Activated CD8-positive, alpha-beta memory T cell treated with anti-CD3 and anti-CD28 coated beads for 48 hours (primary cell): ENCODE measurements around the gene PIK3R6.

Experiments
- DNase-seq, 3 experiments: peaks; one replicate each; pipeline ENCODE4 v3.0.0-alpha.2; 2020; ENCODE audit warnings: low read depth in 2 of 3, low spot score in 2 of 3

Gene PIK3R6

DNA sequence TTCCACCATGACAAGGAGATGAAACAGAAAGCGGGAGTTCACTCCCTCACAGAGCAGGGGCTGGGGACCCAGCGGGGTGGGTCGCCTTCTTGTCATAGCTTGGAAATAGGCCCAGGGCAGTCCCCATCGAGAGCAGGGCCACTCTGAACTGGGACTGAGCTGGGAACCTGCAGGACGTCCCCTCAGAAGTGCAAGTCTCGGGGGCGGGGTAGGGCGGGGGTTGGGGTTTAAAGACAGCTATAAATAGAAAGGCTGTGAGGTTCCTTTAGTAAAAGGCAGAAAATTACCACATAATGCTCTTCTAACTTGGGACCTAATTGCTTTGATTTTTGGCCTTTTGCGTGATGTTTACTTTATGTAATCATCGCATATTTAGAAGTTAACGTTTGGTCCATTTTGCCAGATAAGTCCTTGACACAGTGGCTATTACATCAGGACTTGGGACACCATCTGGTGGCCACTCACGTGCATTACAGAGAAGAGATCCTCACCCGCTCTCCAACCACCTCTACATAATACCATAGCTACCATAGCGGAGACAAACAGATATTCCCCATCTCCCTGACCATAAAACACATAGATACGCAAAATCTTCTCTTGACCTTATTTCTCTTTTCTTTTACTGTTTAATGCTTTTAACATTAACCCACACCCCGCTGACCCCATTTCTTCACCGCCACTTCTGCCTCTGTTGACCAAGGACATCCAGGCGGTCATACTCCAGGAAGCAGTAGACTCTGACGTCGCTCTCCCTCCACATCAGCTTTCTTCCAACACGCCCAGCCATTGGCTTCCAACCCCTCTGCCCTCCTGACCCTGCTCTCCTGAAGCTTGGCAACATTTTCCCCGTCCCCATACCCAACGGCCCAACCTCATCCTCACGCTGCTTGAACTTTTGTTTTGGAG, 27.5 kb upstream of the PIK3R6 start:
- no peak for DNase-seq

DNA sequence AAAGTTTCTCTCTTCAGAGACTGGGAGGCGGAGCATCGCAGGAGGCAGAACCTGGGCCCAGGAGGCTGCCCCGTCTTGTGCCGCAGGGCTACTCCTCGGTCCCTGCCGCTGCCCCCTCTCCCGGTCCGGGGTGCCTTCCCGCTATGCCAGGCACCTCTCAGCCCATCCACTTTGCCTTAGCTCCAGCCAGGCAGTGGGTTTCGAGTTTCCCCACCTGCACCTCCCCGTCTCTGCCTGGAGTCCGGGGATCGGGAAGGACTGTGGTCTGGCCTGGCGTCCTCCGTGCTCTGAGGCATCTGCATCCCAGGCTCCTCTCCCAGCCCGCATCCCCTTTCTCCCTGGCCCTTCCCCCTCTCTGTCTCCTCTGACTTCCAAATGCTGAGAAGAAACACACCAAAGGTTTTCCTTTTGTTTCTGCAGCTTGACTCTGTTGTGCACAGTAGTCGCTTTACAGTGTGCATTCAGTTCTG, 26.8 kb upstream of the PIK3R6 start:
- DNase-seq = no peak

DNA sequence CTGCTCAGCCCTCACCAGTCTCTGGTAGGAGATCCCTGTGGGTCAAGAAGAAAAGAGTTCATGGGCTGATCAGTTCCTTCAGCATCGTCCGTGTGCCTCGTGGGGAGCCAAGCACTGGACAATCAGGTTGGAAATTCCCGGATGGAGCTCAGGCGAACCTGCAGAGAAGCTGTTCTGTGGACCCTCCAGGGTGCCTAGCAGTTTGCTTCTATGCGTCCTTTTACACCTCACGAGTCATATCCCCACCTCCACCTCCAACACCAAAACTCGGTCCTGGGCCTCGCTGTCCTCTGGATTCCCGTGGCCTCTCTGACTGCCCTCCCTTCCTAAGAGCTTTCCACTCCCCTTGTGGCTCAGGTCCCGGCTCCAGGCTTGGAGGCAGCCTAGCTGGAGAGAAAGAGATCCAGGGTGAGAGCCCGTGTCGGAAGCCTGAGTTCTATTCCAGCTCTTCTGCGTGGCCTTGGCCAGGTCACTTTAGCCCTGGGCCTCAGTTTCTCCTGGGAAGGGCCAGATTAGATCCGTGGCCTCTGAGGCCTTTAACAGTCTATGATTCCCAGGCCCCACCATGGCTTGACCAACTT, 26.2 kb upstream of the PIK3R6 start:
- DNase-seq = no peak

DNA sequence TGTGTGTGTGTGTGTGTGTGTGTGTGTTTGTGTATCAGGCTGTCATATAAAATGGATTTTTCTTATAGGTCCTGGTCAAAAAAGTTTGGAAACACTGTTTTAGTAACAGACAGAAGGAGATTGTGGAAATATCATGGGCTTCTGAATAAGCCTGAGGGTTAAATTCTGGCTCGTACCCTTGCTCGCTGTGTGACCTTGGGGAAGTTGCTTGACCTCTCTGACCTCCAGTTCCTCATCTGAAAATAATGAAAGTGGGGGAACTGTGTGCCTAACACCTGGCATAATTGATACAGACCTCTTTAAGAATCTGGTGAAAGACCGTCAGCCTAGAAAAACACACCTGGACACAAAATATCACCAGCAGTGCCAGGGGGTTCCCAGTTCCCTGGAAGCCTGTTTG, 25.6 kb upstream of the PIK3R6 start:
- DNase-seq = no peak

DNA sequence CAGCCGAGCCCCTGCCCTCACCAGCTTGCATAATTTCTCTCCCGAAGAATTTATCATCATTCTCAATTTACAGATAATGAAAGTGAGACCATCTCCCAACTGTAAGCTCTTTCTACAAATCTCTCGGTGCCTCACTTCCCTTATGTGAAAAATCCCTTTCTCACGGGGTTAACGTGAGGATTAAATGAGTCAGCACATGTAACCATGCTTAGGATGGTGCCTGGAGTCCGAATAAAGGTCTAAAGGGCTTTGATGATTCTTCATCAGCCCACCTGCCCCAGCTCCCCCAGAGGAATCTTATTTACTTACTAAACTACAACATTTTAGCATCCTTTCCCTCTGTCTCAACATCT, 24.8 kb upstream of the PIK3R6 start:
- DNase-seq = no peak

DNA sequence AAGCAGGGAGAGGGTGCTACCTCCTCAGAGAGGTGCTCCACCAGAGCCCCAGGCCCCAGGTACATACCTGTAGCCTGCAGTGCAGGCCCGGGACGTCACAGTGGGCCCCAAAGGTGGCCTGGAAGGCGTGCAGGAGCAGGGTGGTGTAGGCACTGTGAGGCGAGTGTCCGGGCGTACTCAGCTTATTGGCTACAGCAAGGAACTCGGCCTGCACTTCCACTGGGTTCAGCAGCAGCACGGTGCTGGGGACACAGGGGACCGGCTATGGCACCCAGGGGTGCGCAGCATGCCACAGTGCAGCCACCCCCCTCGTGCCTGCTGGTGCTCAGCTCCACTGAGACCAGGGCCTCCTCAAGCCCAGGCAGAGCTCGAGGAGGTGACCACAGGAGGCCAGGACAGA, 23.2 kb upstream of the PIK3R6 start:
- no peak for DNase-seq

DNA sequence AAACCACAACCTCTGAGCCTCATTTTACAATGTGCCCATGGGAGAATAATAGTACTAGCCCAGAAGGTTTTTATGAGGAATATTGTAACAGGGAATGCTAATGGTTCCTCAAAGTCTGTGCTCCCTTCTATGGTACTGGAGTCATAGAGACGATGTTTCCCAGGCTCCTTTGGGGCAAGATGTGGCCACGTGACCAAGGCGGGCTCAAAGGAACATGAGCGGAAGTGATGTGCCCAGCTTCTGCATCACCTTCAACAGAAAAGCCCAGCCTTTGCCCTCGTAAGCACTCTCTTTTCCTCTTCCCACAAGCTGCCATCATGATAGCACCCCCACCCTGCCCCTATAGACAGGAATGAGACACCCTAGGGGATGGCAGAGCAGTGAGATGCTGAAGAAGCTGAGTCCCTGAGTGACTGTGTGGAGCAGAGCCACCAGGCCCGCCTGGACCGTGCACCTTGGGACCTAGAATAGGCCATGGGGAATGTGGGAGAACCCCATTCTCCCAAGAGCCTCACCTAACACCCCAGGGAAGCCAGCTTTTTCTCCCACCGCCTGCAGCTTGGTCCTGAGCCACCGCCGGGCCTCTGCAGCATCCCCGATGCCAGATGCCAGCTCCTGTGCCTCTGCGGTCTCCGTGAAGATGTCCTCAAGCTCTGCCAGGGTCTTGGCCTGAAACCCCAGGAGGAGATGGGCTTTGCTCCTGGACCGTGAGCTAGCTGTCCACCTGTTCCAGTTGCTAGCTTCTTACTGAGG, 22.2 kb upstream of the PIK3R6 start:
- no peak for DNase-seq

DNA sequence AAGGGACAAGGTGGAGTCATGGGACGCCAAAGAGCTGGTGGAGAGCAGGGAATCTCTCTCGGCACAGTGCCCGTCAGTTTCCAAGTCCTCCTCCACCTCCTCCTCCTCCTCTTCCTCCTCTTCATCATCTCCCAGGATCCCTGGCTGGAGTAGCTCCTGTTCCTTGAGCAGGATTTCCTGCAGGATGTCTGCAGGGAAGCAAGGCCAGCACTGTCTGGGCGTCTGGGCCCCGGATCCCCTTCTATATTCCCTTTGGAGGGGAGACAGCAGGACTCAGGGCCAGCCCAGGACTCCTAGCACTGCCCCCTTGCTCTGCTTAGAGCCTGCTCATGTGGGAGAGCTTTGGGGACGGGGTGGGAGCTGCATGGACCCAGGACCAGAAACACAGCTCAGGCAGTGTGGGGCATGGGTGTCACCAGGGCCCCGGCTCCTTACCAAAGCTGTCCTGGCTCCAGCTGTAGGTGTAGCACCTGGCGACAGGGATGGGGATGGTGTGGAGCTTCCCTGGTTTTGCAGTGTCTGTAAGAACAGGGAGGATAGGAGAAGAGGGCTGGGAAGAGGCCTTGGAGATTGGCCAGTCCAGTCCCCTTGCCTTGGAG, 21.3 kb upstream of the PIK3R6 start:
- no peak for DNase-seq

DNA sequence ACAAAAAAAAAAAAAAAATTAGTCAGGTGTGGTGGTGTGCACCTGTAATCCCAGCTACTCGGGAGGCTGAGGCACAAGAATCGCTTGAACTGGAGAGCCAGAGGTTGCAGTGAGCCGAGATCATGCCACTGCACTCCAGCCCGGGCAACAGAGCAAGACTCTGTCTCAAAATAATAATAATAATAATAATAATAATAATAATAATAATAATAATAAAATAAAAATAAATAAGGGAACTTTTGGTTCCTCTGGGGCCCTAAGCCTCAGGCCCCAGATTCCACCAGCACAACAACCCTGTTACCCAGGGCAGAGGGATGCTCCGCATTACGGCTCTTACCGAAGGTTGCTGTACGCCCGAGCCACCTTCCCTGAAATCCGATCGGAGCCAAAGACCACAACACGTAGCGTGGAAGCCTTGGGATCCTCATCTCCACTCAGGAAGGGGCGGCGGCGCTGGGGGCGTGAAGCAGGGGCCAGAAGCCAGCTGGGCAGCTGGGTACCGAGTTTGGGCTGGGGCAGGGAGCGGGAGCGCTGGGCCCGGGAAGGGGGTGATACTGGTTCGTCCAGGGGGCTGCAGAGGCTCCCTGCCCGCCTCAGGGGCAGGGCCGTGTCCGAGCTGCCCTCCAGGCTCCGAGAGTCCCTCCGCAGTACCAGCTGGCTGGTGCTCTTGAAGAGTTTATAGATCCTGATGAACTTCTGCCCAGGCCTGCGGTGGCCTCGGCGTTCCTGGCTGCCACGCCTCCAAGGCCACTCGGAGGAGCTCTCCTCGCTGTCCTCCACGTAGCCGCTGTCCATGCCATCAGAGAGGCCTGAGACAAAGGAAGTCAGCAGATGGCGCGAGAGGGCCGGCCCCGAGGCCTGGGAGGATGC, 20.6 kb upstream of the PIK3R6 start:
- DNase-seq = no peak

DNA sequence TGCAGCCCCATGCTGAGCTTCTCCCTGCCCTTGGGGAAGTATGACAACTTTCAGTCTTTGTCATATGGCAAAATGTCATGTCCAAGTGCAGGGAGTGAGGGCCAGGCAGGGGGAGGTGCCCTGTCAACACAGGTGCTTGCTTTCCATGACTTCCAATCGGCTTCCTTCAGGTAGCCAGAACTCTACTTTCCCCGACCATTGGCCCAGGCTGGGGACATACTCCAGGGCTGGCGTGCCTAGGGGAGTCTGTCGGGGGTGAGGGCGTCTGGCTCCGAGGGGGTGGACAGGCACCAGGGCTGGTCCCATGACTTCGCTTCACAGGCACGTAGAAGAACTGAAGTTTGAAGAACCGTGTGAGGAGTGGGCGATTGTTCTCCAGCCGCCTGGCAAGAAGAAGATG, 19.8 kb upstream of the PIK3R6 start:
- no peak for DNase-seq

DNA sequence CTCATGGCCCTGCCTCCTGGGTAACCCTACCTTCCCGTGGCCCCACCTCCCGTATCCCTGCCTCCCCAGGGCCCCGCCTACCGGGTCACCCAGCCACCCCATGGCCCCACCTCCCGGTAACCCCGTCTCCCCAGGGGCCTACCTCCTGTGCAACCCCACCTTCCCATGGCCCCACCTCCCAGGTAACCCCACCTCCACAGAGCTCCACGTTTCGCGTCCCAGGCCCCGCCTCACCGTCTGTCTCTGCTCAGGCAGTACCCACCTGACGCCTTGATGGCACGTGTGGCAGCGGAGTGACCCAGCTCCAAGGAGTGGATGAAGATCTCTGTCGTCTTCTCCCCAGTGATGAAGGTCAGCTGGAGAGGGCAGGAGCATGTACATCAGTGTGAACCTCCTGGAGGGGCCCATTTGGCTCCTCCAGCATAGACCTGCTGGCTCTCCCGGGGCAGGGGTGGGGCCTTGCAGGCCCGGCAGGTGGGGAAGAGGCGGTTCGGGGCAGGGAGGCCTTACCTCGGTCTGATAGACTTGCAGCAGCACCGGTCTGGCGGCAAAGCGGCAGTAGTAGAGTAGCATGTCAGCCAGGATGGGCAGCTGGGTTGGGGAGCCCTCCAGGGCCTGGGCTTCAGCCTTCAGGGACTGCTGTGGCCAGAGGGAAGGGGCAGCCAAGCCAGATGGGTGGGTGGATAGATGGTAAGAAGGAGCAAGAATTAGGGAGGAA, 18.7 kb upstream of the PIK3R6 start:
- no peak for DNase-seq

DNA sequence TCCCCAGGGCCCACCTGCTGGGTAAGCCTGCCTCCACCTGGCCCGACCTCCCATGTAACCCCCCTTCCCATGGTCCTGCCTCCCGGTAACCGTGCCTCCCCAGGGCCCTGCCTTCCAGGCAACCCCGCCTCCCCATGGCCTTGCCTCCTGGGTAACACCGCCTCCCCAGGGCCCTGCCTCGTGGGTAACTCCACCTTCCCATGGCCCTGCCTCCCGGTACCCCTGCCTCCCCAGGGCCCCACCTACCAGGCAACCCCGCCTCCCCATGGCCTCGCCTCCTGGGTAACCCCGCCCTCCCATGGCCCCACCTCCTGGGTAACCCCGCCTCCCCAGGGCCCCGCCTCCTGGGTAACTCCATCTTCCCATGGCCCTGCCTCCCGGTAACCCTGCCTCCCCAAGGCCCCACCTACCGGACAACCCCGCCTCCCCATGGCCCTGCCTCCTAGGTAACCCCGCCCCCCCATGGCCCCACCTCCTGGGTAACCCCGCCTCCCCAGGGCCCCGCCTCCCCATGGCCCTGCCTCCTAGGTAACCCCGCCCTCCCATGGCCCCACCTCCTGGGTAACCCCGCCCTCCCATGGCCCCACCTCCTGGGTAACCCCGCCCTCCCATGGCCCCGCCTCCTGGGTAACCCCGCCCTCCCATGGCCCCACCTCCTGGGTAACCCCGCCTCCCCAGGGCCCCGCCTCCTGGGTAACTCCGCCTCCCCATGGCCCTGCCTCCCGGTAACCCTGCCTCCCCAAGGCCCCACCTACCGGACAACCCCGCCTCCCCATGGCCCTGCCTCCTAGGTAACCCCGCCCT, 17.9 kb upstream of the PIK3R6 start:
- DNase-seq = peak in 2 of 3 experiments; percentile 40 to 66

DNA sequence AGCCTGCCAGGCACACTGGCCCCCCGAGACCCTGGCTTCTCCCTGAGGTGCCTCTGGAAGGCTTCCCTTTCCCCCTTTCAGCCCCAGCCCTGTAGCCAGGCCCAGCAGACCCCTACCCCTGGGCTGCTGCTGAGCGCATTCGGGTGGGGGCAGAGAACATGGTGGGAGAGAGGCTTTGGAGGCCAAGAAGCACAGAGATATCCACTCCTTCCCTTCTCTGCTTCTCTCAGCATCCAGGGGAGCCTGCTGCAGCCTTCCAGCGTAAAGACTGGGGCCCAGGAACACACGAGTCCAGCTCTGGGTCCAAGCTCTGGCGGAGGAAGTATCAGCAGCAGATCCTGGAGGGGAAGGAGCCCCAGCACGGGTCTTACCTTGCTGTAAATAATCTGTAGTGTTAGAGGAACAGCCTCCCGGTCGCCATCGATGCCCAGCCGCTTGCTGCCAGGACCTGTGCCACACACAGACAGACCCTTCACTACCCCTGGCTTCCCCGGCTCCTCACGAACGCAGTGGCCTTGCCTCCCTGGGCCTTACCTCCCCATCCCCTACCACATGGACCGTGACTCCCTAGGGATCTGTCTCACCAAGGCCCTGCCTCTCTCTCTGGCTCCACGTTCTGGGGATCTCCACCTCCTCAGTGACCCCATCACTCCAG, 17.0 kb upstream of the PIK3R6 start:
- no peak for DNase-seq

DNA sequence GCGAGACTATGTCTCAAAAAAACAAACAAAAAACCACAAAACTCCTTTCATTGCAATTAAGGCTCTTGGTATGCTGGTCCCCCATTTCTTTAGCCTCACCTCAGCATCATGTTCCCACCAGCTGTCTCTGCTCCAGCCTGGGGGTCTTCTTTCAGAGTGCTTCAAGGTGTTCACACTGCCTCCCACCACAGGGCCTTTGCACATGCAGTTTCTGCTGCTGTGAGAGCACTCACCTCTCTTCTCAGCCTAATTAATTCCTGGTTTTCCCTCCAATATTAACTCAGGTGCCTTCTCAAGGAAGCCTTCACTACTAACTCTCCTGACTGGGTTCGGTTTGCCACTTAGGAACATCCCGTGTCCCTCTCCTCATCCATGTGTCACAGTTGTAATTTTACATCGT, 15.9 kb upstream of the PIK3R6 start:
- DNase-seq = no peak

DNA sequence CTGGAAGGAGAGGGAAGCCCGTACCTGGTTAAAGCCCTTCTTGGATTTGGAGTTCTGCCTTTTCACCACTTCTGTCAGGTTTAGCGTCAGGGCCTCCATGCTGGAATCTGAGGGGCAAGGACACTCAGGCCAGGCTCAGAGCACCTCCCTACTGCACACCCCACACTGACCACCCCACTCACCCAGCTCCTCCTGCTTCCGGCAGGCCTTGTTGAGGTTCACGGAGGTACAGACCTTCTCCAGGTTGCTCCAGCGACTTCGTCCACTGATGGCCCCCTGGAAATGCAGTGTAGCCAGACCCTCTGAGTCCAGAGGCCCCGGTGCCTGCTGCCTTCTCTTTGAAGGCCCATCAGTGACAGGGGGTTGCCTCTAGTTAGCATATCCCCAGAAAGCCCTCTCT, 14.1 kb upstream of the PIK3R6 start:
- DNase-seq = no peak

DNA sequence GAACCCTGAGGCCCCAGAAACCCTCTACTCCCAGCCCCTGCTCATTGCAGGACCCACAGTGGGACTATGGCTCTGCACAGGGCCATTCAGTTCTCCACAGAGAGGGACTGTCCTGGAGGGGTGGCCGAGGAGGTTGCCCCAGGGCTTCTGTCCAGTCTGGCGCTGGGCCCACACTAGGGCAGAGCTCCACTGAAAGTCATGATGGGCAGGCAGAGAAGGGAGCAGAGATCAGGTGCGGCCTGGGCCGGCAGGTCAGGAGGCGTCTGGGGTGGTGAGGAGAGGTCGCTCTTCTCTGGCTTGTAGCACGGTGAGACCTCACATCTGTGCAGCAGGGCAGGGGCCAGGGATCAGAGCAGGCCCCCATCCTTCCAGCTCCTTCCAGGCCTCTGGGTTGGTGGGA, 13.0 kb upstream of the PIK3R6 start:
- DNase-seq = no peak

DNA sequence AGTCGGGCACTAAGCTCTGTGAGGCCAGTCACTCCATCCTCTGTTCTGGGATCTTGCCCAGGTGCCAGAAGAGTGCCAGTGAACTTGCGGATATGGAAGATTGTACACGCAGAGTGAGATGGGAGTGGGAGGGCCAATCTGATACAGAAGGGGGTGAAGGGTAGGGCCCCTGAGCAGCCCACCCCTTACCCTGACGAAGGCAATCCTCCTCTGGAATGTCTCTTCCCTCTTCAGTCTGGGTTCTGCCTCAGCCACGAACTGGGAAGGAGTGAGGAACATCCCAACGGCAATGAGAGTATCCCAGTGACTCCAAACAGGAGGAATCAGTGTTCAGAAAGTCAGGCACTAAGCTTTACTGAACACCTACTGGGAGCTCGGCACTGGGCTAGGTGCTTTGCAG, 11.9 kb upstream of the PIK3R6 start:
- DNase-seq = no peak

DNA sequence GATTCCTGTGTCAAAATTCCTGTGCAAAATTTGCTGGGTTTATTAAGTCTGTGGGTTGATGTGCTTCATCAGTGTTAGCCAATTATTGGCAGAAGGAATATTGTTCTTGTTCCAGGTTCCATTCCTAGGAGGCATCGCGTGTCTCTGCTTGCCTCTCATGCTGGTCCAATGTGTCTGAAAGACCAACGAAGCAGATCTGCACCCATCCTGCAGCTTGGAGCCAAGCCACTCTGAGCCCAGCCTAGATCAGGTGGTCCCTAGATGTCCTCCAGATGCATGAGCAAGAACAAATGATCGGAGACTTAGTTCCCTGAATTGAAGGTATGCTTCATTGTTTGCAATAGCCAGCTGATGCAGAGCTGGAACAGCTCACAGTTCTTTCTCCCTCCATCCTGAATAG, 10.5 kb upstream of the PIK3R6 start:
- DNase-seq = no peak

DNA sequence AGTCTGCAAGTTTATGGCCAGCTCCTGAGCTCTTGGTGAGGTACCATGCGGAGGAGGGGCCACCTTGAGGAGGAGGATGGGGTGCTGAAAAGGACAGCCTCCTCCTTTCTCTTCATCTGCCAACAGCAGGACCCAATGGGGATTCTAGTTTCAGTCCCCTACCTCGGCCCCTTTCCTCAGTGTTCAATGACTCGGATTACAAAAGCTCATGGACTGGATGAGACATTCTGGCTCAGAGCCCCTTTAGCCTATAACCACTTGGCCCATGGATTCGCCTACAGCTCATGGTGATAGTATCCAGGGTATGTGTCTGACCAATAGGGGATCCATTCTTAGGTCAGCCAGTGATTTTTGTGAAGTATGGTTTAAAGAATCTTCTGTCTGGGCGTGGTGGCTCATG, 8.5 kb upstream of the PIK3R6 start:
- no peak for DNase-seq
